ENCODE results near the gene TBC1D3B.
"Not testable (repeated sequence)": the region's sequence is repeated elsewhere in the genome, so short reads cannot be mapped to it uniquely, and the experiment has no call there.

The TBC1D3B gene

GRCh38 chr17:36189993-36190392 lies 13.6 kb upstream of the TBC1D3B start:
- H4K8ac ChIP-seq (ENCODE audit: low read depth, low read length); H3K27me3 ChIP-seq (ENCODE audit: insufficient read depth, low read length); H3K23ac ChIP-seq (ENCODE audit: low read length); H3K79me2 ChIP-seq (ENCODE audit: control insufficient read depth, insufficient read depth, low read length, poor library complexity); H3K4me1 ChIP-seq (ENCODE audit: control insufficient read depth in 1 of 2, insufficient read depth in 2 of 2, low read length in 2 of 2); H3K9ac ChIP-seq (ENCODE audit: low read length); H2BK5ac ChIP-seq (ENCODE audit: low read depth, low read length, poor library complexity); H4K12ac ChIP-seq (ENCODE audit: low read depth, low read length); H2BK120ac ChIP-seq (ENCODE audit: insufficient read depth, low read length, poor library complexity); H3K4me3 ChIP-seq (ENCODE audit: low read depth, low read length); DNase-seq; H3K18ac ChIP-seq (ENCODE audit: low read length); H4K91ac ChIP-seq (ENCODE audit: low read depth, low read length); H2AFZ ChIP-seq (ENCODE audit: insufficient read depth, low read length, poor library complexity); H3K79me1 ChIP-seq (ENCODE audit: low read length); H2AK5ac ChIP-seq (ENCODE audit: low read length); H3K9me3 ChIP-seq (ENCODE audit: insufficient read depth, low read depth, low read length); H3K14ac ChIP-seq (ENCODE audit: low read length); H3K36me3 ChIP-seq (ENCODE audit: control insufficient read depth in 1 of 2, insufficient read depth in 2 of 2, low read length in 2 of 2); H3K4ac ChIP-seq (ENCODE audit: low read depth, low read length); H3K4me2 ChIP-seq (ENCODE audit: low read length); H2BK12ac ChIP-seq (ENCODE audit: low read length); H3K27ac ChIP-seq (ENCODE audit: low read depth, low read length): not testable (repeated sequence)
- no CpG with 5 or more reads among the region's 5 CpGs for WGBS (ENCODE audit: extremely low coverage, insufficient coverage, insufficient read length)

- Histone ChIP-seq H3K79me2 (ENCODE audit: control insufficient read depth, insufficient read depth, low read length, poor library complexity) (no peaks in the 10 kb centered on the region), H3K9ac (ENCODE audit: low read length) (no peak overlapping the region), H3K27me3 (ENCODE audit: insufficient read depth, low read length) (no peaks in the 10 kb centered on the region), H3K4me1 (ENCODE audit: control insufficient read depth in 1 of 2, insufficient read depth in 2 of 2, low read length in 2 of 2) (peaks cover 5% of the 10 kb centered on the region in 2 experiments), H3K79me1 (ENCODE audit: low read length) (peaks cover 2% of the 10 kb centered on the region), H3K4ac (ENCODE audit: low read depth, low read length) (no peak overlapping the region), H3K14ac (ENCODE audit: low read length) (no peak overlapping the region), H2AK5ac (ENCODE audit: low read length) (no peak overlapping the region), H2AFZ (ENCODE audit: insufficient read depth, low read length, poor library complexity) (no peak overlapping the region), H3K36me3 (ENCODE audit: control insufficient read depth in 1 of 2, insufficient read depth in 2 of 2, low read length in 2 of 2) (no peaks in the 10 kb centered on the region), H3K18ac (ENCODE audit: low read length) (no peak overlapping the region), H3K9me3 (ENCODE audit: insufficient read depth, low read depth, low read length) (no peaks in the 10 kb centered on the region), H3K23ac (ENCODE audit: low read length) (no peak overlapping the region), H4K91ac (ENCODE audit: low read depth, low read length) (no peak overlapping the region), H3K4me3 (ENCODE audit: low read depth, low read length) (no peak overlapping the region), H2BK120ac (ENCODE audit: insufficient read depth, low read length, poor library complexity) (no peak overlapping the region), H2BK12ac (ENCODE audit: low read length) (no peak overlapping the region), H2BK5ac (ENCODE audit: low read depth, low read length, poor library complexity) (no peak overlapping the region), H4K8ac (ENCODE audit: low read depth, low read length) (no peak overlapping the region), H3K27ac (ENCODE audit: low read depth, low read length) (no peak overlapping the region), H4K12ac (ENCODE audit: low read depth, low read length) (no peak overlapping the region), H3K4me2 (ENCODE audit: low read length) (no peak overlapping the region)
- peak in 1 of 2 donors; percentile 36 for DNase-seq
- WGBS (ENCODE audit: extremely low coverage, insufficient coverage, insufficient read length) = no CpG with 5 or more reads among the region's 7 CpGs
Observed at GRCh38 chr17:36188891-36189306, 12.5 kb upstream of the TBC1D3B start.

GRCh38 chr17:36187943-36188665 lies 11.7 kb upstream of the TBC1D3B start:
- not testable (repeated sequence) for H2AFZ ChIP-seq (ENCODE audit: insufficient read depth, low read length, poor library complexity); H3K27me3 ChIP-seq (ENCODE audit: insufficient read depth, low read length); H3K4ac ChIP-seq (ENCODE audit: low read depth, low read length); H3K79me2 ChIP-seq (ENCODE audit: control insufficient read depth, insufficient read depth, low read length, poor library complexity); H3K4me1 ChIP-seq (ENCODE audit: control insufficient read depth in 1 of 2, insufficient read depth in 2 of 2, low read length in 2 of 2); H3K18ac ChIP-seq (ENCODE audit: low read length); H3K4me2 ChIP-seq (ENCODE audit: low read length); H3K79me1 ChIP-seq (ENCODE audit: low read length); DNase-seq; H4K91ac ChIP-seq (ENCODE audit: low read depth, low read length); H3K9ac ChIP-seq (ENCODE audit: low read length); H4K8ac ChIP-seq (ENCODE audit: low read depth, low read length); H3K27ac ChIP-seq (ENCODE audit: low read depth, low read length); H2BK120ac ChIP-seq (ENCODE audit: insufficient read depth, low read length, poor library complexity); H3K36me3 ChIP-seq (ENCODE audit: control insufficient read depth in 1 of 2, insufficient read depth in 2 of 2, low read length in 2 of 2); H4K12ac ChIP-seq (ENCODE audit: low read depth, low read length); H3K14ac ChIP-seq (ENCODE audit: low read length); H2AK5ac ChIP-seq (ENCODE audit: low read length); H2BK5ac ChIP-seq (ENCODE audit: low read depth, low read length, poor library complexity); H3K23ac ChIP-seq (ENCODE audit: low read length); H3K9me3 ChIP-seq (ENCODE audit: insufficient read depth, low read depth, low read length); H3K4me3 ChIP-seq (ENCODE audit: low read depth, low read length); H2BK12ac ChIP-seq (ENCODE audit: low read length)
- WGBS (ENCODE audit: extremely low coverage, insufficient coverage, insufficient read length) = no CpG with 5 or more reads among the region's 5 CpGs

DNA sequence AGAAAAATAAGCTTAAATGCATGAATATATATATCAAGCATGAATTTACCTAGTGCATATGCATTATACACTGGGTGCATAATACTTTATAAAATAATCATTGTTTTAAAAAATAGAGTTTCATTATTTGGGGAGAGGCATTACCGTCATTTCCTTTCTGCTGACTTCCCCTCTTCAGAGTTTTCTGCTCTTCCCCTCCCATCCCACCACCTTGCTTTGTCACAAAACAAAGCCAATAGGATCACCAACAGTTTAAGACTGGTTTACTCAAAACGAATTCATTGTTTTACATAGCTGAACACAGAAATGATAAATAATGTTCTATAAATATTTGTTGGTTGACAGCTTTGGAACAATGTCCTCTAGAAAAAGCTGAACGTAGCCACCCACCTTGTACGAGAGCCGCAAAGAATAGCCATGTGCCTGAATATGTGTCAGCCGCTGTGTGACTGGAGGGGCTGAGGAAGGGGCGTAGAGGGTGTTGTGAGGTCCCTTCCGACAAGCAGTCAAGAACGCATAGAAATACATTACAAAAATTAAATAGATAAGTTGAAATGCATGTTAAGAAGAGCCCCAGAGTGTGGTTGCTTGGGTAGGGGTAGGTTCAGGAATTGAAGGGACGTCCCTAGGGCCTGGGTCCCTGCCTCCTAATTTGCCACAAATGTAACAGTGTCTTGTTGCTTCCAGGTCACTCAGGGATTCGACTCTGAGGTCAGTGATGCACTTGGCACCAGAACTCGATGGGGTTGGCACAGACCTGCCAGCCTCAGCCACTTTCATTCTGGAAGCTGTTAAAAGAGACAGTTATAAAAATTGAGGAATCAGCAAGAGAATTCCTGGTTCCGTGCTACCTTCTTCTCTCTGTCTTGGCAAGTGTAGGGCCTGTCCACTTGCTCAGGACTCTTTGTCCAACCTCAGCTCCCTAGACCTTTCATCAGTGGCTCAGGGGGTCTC lies 10.7 kb upstream of the TBC1D3B start:
- H4K12ac ChIP-seq (ENCODE audit: low read depth, low read length); H3K9ac ChIP-seq (ENCODE audit: low read length); H2BK12ac ChIP-seq (ENCODE audit: low read length); H2BK5ac ChIP-seq (ENCODE audit: low read depth, low read length, poor library complexity); H2BK120ac ChIP-seq (ENCODE audit: insufficient read depth, low read length, poor library complexity); H3K23ac ChIP-seq (ENCODE audit: low read length); H2AFZ ChIP-seq (ENCODE audit: insufficient read depth, low read length, poor library complexity); DNase-seq; H3K9me3 ChIP-seq (ENCODE audit: insufficient read depth, low read depth, low read length); H4K91ac ChIP-seq (ENCODE audit: low read depth, low read length); H3K27me3 ChIP-seq (ENCODE audit: insufficient read depth, low read length); H3K79me2 ChIP-seq (ENCODE audit: control insufficient read depth, insufficient read depth, low read length, poor library complexity); H3K14ac ChIP-seq (ENCODE audit: low read length); H3K27ac ChIP-seq (ENCODE audit: low read depth, low read length); H3K4me3 ChIP-seq (ENCODE audit: low read depth, low read length); H3K18ac ChIP-seq (ENCODE audit: low read length); H3K4me2 ChIP-seq (ENCODE audit: low read length); H3K36me3 ChIP-seq (ENCODE audit: control insufficient read depth in 1 of 2, insufficient read depth in 2 of 2, low read length in 2 of 2); H4K8ac ChIP-seq (ENCODE audit: low read depth, low read length); H3K4ac ChIP-seq (ENCODE audit: low read depth, low read length); H2AK5ac ChIP-seq (ENCODE audit: low read length): not testable (repeated sequence)
- Histone ChIP-seq H3K4me1 (ENCODE audit: control insufficient read depth in 1 of 2, insufficient read depth in 2 of 2, low read length in 2 of 2) (peaks cover 11 to 12% of the 10 kb centered on the region in 2 experiments), H3K79me1 (ENCODE audit: low read length) (peaks cover 10% of the 10 kb centered on the region)
- no CpG with 5 or more reads among the region's 13 CpGs for WGBS (ENCODE audit: extremely low coverage, insufficient coverage, insufficient read length)
